Prostate gland (tissue), 2 donors: ENCODE results near the gene ANKRD63.

ENCODE experiments used
- POLR2A ChIP-seq: fragments of 450-650 bp; IDR thresholded peaks from one replicate; pipeline ENCODE4 v1.6.1; 2016; ENCODE audit warnings: antibody characterized with exemption, mild to moderate bottlenecking
- TF ChIP-seq, protein P1 (sequence below), 4 experiments: fragments of 200-600 bp in 2 of 4; fragments of 450-650 bp in 2 of 4; sonication (generic) in 2 of 4; IDR thresholded peaks; 1 replicate in 3 of 4; 2 replicates in 1 of 4; pipeline ENCODE4 v1.5.1; 2016 to 2019; ENCODE audit warnings: antibody characterized with exemption in 4 of 4, mild to moderate bottlenecking in 2 of 4, moderate library complexity in 2 of 4

DNA sequence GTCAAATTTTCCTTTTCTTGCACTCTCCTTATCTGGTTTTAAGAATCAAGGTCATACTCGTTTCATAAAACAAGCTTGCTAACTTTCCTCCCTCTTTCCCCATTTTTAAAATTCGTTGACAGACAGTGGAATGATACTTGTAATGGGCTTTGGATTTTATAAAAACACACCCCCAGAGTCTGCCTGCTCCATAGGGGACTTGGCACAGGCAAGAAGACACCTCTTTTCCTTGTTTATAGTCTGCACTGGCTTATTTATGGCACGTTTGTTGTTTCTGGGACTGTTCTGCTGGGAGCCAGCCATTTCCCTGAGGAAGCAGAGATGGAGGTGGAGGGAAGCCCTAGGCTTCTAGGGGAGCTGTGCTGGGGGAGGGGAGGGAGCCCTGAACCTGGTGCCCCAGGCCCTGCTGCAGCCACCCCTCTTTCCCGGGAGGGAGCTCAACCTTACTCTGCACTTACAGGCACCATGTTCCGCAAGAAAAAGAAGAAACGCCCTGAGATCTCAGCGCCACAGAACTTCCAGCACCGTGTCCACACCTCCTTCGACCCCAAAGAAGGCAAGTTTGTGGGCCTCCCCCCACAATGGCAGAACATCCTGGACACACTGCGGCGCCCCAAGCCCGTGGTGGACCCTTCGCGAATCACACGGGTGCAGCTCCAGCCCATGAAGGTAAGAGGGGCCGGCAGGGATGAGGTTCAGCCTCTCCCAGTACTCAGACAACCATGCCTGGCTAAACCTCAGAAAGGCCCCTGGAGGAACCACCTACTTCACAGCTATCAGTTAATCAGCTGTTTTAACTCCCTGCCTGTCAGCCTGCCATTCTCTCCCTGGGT, 18.3 kb downstream of the ANKRD63 start:
- TF ChIP-seq POLR2A = no peak
- TF ChIP-seq, protein P1, sequence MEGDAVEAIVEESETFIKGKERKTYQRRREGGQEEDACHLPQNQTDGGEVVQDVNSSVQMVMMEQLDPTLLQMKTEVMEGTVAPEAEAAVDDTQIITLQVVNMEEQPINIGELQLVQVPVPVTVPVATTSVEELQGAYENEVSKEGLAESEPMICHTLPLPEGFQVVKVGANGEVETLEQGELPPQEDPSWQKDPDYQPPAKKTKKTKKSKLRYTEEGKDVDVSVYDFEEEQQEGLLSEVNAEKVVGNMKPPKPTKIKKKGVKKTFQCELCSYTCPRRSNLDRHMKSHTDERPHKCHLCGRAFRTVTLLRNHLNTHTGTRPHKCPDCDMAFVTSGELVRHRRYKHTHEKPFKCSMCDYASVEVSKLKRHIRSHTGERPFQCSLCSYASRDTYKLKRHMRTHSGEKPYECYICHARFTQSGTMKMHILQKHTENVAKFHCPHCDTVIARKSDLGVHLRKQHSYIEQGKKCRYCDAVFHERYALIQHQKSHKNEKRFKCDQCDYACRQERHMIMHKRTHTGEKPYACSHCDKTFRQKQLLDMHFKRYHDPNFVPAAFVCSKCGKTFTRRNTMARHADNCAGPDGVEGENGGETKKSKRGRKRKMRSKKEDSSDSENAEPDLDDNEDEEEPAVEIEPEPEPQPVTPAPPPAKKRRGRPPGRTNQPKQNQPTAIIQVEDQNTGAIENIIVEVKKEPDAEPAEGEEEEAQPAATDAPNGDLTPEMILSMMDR (IDR thresholded peaks at IDR 0.05) = no peak
